Body of pancreas (tissue), 4 donors: ENCODE measurements around the gene SELENOT. TPM values are rescaled to one million over a fixed set of nuclear protein-coding genes. Genes with fewer than 3 reads are reported as not detected.

Experiments used
- ATAC-seq: fragments of 150-250 bp; one replicate; pipeline ENCODE4 v1.9.1; 2016
- DNase-seq, 4 donors: peaks; one replicate each; pipeline ENCODE4 v3.0.0-alpha.2; 2019
- H3K27ac ChIP-seq, 4 donors: fragments of 200-600 bp; sonication (generic); 1 replicate in 3 of 4; 2 replicates in 1 of 4; pipeline versions ENCODE4 v1.5.1 to v1.6.1; 2016 to 2019; ENCODE audit warnings: mild to moderate bottlenecking in 1 of 4, mixed read lengths in 1 of 4, moderate library complexity in 1 of 4
- H3K27me3 ChIP-seq, 2 donors: fragments of 200-600 bp; sonication (generic); one replicate each; pipeline ENCODE4 v1.6.0; 2016; ENCODE audit warnings: mild to moderate bottlenecking in 1 of 2
- H3K36me3 ChIP-seq, 2 donors: fragments of 200-600 bp; sonication (generic); replicated peaks in 1 of 2; 2 replicates each; pipeline ENCODE4 v1.5.1; 2016; ENCODE audit warnings: low read depth in 2 of 2; ENCODE audit not compliant: insufficient read depth in 1 of 2
- H3K4me1 ChIP-seq: fragments of 200-600 bp; sonication (generic); one replicate; pipeline ENCODE4 v1.6.0; 2016
- H3K4me3 ChIP-seq, 2 donors: fragments of 200-600 bp; sonication (generic); 1 replicate in 1 of 2; 2 replicates in 1 of 2; pipeline ENCODE4 v1.5.1; 2016 to 2019
- H3K9me3 ChIP-seq, 3 donors: fragments of 200-600 bp; sonication (generic); 1 replicate in 2 of 3; 2 replicates in 1 of 3; pipeline ENCODE4 v1.5.1; 2016
- CTCF ChIP-seq, 7 experiments: fragments of 450-650 bp in 4 of 7; fragments of 200-600 bp in 3 of 7; sonication (generic) in 3 of 7; IDR thresholded peaks; one replicate each; pipeline ENCODE4 v1.5.1; 2016 to 2019; ENCODE audit warnings: antibody characterized with exemption in 7 of 7
- POLR2A ChIP-seq, 3 donors: fragments of 450-650 bp; IDR thresholded peaks; one replicate each; pipeline ENCODE4 v1.6.1; 2016; ENCODE audit warnings: antibody characterized with exemption in 3 of 3, mild to moderate bottlenecking in 2 of 3
- WGBS, 2 donors: methylation state at CpG; one replicate each; pipeline ENCODE4 v1.1.5; 2017; 5-methylcytosine and 5-hydroxymethylcytosine counted together
- intact Hi-C: fragments of 100-400 bp; cut with DNase I; formaldehyde crosslinking; loops from one replicate; pipeline ENCODE4 v1.15.1; 2023
- total RNA-seq, 2 donors: library from RNA; depleted of rRNA; stranded (reverse); fragments of >200 nt; gene quantifications; one replicate each; pipeline ENCODE4 v1.1.0, GENCODE V29; 2016

The SELENOT gene
- total RNA-seq, 2 donors from 2014 or later: 20.2 to 21.4 TPM

DNA sequence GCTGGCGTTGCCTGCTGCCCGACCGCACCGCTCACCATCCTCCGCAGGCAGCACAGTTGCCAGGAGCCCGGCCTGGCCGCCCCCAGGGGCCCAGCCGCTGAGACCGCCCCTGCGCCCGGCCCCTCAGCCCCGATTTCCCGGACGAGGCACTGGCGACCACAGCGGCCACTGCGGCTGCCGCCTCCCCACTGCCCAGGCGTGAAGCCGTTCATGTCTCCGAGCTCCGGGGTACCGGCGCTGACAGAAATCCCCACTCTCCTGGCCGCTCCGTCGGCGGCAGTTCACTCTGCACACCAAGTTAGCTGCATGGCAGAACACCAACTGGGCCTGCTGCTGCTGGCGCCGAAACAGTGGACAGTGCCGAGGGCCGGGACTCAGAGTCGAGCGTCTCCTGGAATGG is 8.5 kb downstream of the SELENOT start:
- WGBS, 2 donors: 97 to 99% methylated on average over 31 to 34 of the region's 34 CpGs
- peaks cover 30% of the 10 kb centered on the region for H3K4me1 ChIP-seq
- H3K27ac ChIP-seq: no peak overlapping the region
- intact Hi-C loops: no loop called here
- no peak for ATAC-seq
- H3K9me3 ChIP-seq: no peaks in the 10 kb centered on the region
- H3K27me3 ChIP-seq: no peaks in the 10 kb centered on the region
- no peak for DNase-seq
- TF ChIP-seq CTCF (IDR thresholded peaks at IDR 0.05): no peak
- no peak overlapping the region for H3K4me3 ChIP-seq
- H3K36me3 ChIP-seq: no peaks in the 10 kb centered on the region

DNA sequence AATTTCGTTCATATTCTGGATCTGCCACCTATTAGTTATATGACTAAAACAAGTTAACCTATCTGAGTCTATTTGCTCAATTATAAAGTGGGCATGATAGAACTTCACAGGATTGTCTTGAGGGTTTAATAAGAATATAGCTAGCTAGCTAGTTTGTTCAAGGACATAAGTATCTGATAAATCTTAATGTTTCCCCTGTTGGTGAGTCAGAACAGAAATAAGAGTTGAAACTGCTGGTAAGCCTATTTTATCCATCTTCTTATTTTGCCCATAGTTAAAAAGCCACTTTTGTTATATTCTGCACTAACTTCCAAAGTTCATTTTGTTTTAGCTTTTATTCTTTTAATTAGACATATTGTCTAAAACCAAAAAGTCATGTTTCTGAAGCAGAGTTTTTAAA is 9.4 kb downstream of the SELENOT start:
- no peak overlapping the region for H3K27ac ChIP-seq
- H3K36me3 ChIP-seq: no peaks in the 10 kb centered on the region
- TF ChIP-seq POLR2A (IDR thresholded peaks at IDR 0.05) (no peak), CTCF (IDR thresholded peaks at IDR 0.05) (no peak)
- no peak for DNase-seq
- intact Hi-C loops: no loop called here
- H3K4me3 ChIP-seq: no peak overlapping the region
- no peaks in the 10 kb centered on the region for H3K9me3 ChIP-seq
- WGBS, 2 donors: 73 to 93% methylated on average over 1 of the region's 1 CpG
- no peaks in the 10 kb centered on the region for H3K27me3 ChIP-seq
- peaks cover 23% of the 10 kb centered on the region for H3K4me1 ChIP-seq
- ATAC-seq: no peak

DNA sequence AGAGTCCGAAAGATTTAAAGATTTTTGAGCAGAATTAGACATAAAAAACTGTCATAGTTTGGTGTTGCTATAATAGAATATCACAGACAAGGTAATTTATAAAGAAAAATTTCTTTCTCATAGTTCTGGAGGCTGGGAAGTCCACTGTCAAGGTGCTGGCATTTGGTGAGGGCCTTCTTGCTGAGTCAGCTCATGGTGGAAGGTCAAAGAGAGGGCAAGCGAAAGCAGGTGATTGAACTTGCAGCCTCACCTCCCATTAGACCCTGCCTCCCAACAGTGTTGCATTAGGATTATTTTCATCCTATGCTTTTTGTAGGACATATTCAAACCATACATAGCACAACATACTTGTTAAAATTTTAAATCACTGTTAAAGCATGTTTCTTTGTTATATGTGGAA is 9.9 kb downstream of the SELENOT start:
- intact Hi-C loops: no loop called here
- H3K9me3 ChIP-seq: no peaks in the 10 kb centered on the region
- WGBS, 2 donors: 95 to 96% methylated on average over 2 of the region's 2 CpGs
- H3K4me3 ChIP-seq: no peak overlapping the region
- TF ChIP-seq CTCF (IDR thresholded peaks at IDR 0.05) (no peak), POLR2A (IDR thresholded peaks at IDR 0.05) (no peak)
- H3K27me3 ChIP-seq: no peaks in the 10 kb centered on the region
- no peak overlapping the region for H3K27ac ChIP-seq
- no peaks in the 10 kb centered on the region for H3K36me3 ChIP-seq
- H3K4me1 ChIP-seq: peaks cover 17% of the 10 kb centered on the region
- DNase-seq: no peak
- ATAC-seq: no peak

- Histone ChIP-seq H3K4me3 (no peak overlapping the region), H3K9me3 (no peaks in the 10 kb centered on the region), H3K4me1 (peaks cover 16% of the 10 kb centered on the region), H3K36me3 (no peaks in the 10 kb centered on the region), H3K27me3 (no peaks in the 10 kb centered on the region), H3K27ac (no peak overlapping the region)
- no peak for TF ChIP-seq POLR2A (IDR thresholded peaks at IDR 0.05)
- TF ChIP-seq CTCF (IDR thresholded peaks at IDR 0.05): no peak
- DNase-seq (no peak), ATAC-seq (no peak)
- 93 to 95% methylated on average over 2 of the region's 2 CpGs for WGBS, 2 donors
- intact Hi-C loops: no loop called here
These were observed 10.8 kb downstream of the SELENOT start for GRCh38 chr3:150613709-150614480.
